PC-3 (cell line): ENCODE measurements around the gene CIAO1.

Source experiments
- CTCF ChIP-seq: fragments of 300-600 bp; sonication (generic); conservative IDR thresholded peaks from 2 replicates; pipeline ENCODE4 v1.5.1; 2017; ENCODE audit warnings: antibody characterized with exemption, low read depth, mild to moderate bottlenecking, low read length
- EZH2 ChIP-seq: fragments of 300-600 bp; sonication (generic); IDR thresholded peaks from one replicate; pipeline ENCODE4 v1.6.1; 2017; ENCODE audit warnings: antibody characterized with exemption, mild to moderate bottlenecking, low read length; ENCODE audit not compliant: unreplicated experiment
- EZH2phosphoT487 ChIP-seq: fragments of 300-600 bp; sonication (generic); IDR thresholded peaks from 2 replicates; pipeline ENCODE4 v1.6.1; 2018; ENCODE audit warnings: mild to moderate bottlenecking, antibody characterized with exemption, low read length, borderline replicate concordance

GRCh38 chr2:96305091-96305978 lies 39.3 kb downstream of the CIAO1 start, which contains the start of gene SNRNP200:
- TF ChIP-seq CTCF = no peak
- TF ChIP-seq EZH2phosphoT487 = no peak
- no peak for TF ChIP-seq EZH2
